Testis (tissue), 2 donors: ENCODE results near the gene EFNB3.

Source experiments
- CTCF ChIP-seq, 3 experiments: fragments of 450-650 bp in 2 of 3; fragments of 200-600 bp in 1 of 3; sonication (generic) in 1 of 3; IDR thresholded peaks; one replicate each; pipeline ENCODE4 v1.5.1; 2016 to 2019; ENCODE audit warnings: antibody characterized with exemption in 3 of 3, mild to moderate bottlenecking in 2 of 3, moderate library complexity in 1 of 3
- POLR2A ChIP-seq: fragments of 450-650 bp; IDR thresholded peaks from one replicate; pipeline ENCODE4 v1.6.1; 2017; ENCODE audit warnings: antibody characterized with exemption, mild to moderate bottlenecking, moderate library complexity

- TF ChIP-seq POLR2A (no peak), CTCF (IDR thresholded peaks at IDR 0.05) (no peak)
Observed at GRCh38 chr17:7697828-7698588, 7.0 kb upstream of the EFNB3 start.
